Activated naive CD8-positive, alpha-beta T cell treated with anti-CD3 and anti-CD28 coated beads, Interleukin-2, amount 50 U/mL, for 16 hours (primary cell): ENCODE results near the gene FASN.

Experiments
- DNase-seq: peaks from one replicate; pipeline ENCODE4 v3.0.0-alpha.2; 2020; ENCODE audit warnings: low read depth, low spot score

FASN gene

GRCh38 chr17:82088838-82089722 lies 9.0 kb downstream of the FASN start:
- no peak for DNase-seq

DNA sequence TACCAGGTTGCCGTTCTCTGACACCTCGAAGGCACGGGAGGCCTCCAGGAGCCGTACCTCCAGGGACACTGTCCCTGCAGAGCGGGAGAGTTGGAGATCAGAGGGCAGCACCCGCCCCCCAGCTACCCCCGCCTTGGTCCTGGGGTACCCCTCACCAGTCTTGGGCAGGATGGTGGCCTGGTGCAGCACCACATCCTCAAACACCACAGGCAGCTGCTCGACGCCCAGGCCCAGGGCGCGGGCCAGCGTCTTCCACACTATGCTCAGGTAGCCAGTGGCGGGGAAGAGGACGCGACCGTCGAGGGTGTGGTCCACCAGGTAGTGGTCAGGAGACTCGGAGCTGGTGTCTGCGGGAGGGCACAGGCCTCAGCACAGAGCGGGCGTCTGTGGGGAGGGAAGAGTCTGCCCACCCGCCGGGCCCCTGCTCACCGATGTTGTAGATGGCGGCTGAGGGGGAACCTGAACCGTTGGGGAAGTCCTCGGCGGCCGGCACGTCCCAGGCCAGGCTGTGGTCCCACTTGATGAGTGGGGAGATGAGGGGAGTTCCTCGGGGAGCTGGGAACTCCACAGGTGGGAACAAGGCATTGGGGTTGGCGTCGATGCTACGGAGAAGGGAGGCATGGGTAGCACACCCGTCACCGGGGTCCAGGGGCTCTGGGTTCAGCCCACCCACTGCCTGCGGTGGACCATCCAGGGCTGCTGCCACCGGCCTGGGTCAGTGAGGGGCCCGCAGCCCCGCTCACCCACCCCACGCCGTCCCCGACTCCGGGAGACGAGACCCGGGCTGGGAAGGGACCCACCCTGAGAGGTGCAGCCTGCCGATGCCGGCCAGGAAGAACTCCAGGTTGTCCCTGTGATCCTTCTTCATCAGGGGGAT lies 9.8 kb downstream of the FASN start:
- no peak for DNase-seq

DNA sequence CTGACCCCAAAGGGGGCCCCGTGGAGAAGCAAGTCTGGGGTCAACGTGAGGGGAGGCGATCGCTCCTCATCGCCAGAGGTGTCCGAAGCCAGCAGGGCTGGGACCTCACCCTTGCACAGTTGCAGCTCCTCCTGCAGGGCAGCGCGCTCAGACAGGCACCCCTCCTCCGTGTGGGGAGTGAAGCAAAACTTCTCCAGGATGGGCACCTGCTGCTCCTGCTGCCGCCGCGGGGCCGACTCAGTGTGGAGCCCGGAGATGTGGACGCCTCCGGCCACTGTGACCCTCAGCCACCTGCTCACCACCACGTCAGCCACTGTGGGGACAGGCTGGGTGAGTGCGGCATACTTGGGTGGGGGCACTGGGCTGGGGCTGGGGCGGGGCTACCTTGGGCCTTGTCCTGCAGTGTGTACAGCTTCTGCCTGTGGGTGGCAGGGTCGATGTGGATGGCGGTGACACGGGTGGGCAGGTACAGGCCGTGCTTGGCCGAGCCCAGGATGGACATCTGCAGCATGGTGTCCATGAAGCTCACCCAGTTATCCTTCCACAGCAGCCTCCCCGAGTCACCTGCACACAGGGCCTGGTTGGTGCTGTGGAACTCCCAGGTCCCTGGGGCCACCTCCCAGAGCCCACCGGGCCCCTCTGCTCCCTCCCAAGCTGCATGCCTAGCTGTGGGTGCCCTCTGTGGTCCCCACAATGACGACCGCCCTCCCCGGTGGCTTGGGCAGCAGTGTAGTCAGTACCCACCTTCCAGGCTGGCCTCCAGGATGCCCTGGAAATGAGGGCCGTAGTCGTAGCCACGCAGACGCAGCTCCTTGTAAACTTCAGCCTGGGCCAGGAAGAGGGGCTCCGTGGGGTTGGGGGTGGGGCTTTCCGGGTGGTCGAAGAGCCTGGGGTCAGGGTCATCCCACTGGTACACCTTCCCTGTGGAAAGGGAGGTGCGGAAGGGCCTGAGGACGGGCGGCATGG lies 10.8 kb downstream of the FASN start:
- DNase-seq, result no peak

- DNase-seq, result no peak
Measured at GRCh38 chr17:82085931-82086764, 11.9 kb downstream of the FASN start.

- no peak for DNase-seq
Measured at GRCh38 chr17:82085031-82085861, 12.8 kb downstream of the FASN start.

- no peak for DNase-seq
Measured at GRCh38 chr17:82084373-82085030, 13.5 kb downstream of the FASN start.

DNA sequence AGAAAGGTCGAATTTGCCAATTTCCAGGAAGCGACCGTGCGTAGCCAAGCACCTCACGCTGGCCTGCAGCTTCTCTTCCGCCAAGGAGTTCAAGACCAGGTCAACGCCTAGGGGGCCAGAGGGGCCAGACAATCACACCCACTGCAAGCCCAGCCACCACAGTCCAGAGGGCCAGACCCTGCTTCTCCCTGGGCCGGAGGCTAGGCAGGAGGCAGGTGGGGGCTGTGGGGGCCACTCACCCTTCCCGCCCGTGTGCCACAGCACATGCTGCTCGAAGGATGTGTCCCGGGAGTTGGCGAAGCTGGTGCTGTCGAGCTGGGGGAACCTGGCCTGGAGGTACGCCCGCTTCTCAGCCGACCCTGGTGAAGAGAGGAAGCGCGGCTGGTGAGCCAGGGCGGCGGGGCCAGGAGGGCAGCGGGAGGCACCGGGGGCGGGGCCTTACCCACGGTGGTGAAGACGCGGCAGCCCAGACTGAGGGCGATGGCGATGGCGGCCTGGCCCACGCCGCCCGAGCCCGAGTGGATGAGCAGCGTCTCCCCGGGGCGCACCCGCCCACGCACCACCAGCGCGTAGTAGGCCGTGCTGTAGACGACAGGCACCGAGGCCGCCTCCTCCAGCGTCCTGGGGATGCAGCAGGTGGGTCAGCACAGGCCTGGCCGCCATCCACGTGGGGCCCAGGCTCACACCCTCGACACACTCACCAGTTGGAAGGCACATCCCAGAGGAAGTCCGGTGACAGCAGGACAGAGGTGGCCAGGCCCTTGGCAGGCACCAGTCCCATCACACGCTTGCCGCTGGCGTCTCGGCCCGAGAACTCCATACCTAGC lies 14.3 kb downstream of the FASN start:
- DNase-seq, result no peak

DNA sequence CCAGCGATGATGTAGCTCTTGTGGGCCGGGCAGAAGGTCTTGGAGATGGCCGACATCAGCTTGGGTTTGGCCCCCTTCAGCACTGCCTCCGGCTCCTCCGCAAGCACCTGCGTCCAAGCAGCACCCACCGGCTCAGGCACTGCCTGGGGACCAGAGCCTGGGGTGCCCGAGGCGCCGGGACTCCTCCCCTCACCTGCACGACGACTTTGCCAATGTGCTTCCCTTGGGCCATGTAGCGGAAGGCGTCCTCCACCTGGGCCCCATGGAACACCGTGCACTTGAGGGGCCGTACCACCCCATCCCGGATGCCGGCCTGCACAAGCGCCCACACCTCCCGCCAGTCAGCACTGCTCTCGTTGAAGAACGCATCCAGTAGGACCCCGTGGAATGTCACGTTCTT lies 15.0 kb downstream of the FASN start:
- no peak for DNase-seq

DNA sequence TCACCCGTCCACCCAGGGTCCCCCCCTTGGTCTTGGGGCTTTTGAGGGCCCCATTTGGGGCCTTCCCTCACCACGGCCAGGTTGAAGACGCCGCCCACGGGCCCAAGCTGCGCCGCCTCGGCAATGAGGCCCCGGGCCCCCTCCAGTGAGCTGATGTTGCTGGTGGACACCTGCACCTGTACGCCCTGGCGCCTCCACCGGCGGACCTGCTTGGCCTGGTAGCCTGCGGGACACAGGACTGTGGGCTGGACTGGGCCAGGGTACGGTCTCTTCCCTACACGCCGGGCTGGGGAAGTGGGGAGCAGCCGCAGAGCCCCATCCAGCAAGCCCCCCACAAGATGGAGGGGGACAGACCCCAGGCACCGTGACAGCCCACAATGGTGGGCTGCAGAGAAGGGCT lies 15.6 kb downstream of the FASN start:
- no peak for DNase-seq

DNA sequence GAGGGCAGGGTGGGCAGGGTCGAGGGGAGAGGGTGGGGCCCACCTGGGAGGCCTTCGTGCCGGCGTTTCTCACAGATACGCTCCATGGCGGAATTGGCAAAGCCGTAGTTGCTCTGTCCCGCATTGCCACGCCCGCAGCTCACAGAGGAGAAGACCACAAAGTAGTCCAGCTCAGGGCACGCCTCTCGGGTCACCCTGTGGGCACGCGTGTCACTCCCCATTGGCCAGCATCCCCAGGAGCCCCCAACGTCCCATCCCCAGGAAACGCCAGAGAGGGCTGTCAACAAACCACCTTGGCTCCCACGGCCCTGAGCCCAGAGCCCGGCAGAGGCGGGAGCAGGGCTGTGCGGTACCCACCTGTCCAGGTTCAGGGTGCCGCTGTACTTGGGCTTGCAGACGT lies 16.1 kb downstream of the FASN start:
- no peak for DNase-seq

GRCh38 chr17:82081546-82081945 lies 16.5 kb downstream of the FASN start:
- no peak for DNase-seq

DNA sequence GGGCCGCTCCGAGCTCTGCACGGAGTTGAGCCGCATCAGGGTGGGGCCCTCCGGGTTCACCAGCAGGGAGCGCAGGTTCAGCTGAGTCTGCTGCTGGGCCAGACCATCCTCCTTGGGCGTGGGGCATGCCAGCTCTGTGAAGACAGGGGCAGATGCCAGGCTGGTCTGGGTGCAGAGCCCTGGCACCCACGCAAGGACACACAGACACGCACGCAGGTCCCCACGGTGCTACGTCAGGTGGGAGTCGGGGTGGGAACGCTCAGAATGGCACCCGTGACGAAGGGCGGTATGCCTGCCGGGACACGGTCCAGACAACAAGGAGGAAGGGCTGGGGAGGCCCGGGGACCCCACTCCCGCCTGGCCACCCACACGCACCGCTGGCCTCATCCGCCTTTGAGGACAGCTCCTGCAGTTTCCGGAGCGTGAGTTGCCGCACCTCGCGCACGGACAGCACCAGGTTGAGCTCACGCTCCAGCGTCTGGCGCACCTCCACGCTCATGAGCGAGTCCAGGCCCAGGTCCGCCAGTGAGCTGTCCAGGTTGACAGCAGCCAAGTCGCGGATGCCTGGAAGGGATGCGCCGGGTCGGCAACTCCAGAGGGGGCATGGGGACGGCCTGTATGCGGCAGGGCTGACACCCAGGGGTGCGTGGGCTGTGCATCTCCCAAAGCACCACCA lies 17.1 kb downstream of the FASN start:
- DNase-seq, result no peak

DNA sequence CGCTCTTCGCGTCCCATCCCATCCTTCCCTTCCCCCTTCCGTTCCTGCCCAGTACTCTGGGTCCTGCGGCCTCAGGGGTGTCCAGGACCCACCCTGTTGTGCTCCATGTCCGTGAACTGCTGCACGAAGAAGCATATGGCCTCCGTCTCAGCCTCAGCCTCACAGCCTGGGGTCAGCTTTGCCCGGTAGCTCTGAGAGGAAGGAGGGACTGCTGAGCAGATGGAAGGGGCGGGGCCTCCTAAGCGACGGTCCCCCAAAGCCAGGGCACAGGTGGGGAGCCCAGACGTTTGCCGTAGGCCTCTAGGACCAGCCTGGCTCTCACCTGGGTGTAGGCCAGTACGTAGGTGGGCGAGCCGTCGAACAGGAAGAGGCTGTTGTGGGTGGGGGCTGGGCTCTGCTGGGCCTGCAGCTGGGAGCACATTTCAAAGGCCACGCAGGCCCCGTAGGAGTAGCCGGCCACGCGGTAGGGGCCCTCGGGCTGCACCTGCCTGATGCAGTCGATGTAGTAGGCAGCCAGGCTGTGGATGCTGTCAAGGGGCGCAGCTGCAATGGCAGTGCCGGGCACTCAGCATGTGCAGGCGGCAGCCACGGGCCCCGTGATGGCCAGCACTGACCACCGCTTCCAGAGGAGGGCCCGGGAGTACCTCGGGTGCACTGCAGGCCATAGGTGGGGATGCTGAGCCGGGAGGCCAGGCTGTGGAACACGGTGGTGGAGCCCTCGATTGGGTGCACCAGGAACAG lies 17.8 kb downstream of the FASN start:
- no peak for DNase-seq

DNA sequence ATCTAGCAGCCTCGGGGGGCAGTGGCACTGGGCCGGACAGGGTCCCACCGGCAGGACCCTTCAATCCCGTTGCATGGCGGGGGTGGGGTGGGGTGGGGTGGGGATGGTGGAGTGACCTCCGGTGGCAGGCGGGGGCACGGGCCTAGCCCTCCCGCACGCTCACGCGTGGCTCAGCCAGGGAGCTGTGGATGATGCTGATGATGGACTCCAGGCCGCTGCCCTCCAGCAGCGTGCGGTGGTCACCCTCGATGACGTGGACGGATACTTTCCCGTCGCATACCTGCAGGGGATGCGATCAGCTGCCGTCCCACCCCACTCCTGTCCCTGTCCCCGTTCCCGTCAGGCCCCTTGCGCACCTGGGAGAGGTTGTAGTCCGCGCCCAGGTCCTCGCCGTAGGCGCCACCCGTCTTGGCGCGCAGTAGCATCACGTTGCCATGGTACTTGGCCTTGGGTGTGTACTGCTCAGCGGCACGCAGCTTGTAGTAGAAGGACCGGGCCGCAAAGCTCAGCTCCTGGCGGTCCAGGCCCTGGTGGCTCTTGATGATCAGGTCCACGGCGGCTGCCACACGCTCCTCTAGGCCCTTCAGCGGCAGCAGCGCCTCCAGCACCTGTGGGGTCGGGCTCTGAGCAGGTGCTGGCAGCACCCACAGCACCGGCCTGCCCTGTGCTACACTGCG lies 18.9 kb downstream of the FASN start:
- no peak for DNase-seq

GRCh38 chr17:82078433-82078832 lies 19.6 kb downstream of the FASN start:
- no peak for DNase-seq

DNA sequence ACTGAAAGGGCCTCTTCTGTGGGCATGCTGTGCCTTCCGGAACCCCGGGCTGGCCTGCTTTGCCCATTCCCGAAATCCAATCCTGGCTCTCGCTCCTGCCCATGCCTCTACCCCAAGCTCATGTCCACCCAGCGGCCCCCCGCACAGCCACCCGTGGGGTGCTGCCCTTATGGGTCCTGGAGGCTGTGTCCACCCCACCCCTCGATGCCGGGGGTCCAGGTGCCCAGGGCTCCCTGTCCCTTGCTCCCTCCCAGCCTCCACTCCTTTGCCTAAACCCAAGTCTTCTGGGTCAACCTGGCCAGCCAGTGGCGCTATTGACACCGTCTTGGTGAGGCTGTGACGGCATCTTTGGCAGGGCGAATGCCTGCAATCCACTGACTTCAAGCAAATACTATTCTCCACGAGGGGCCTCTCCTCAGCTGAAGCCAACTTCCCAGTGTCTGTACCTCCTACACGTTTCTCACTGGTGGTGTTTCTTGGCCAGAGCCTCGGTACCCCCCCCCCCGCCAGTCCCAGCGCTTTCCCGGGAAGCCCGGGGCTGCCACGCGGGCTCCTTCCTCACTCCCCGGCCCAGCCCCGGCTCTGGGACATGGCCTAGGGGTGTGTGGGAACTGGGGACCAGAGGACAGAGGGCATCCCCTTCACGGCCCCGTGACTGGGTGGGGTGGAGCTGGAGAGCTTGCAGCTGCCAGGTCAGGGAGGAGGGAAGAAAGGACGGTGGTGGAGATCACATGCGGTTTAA lies 20.2 kb downstream of the FASN start:
- DNase-seq, result no peak
